HG02840 (cell line): Measurements from ENCODE around the gene VAPB.

Experiments used
- ATAC-seq: cut with Tn5 transposase; IDR thresholded peaks from one replicate; pipeline ENCODE4 v1.9.1; 2021; ENCODE audit warnings: mild to moderate bottlenecking, moderate library complexity, moderate number of reproducible peaks; ENCODE audit not compliant: unreplicated experiment, low FRiP score

Gene VAPB

DNA sequence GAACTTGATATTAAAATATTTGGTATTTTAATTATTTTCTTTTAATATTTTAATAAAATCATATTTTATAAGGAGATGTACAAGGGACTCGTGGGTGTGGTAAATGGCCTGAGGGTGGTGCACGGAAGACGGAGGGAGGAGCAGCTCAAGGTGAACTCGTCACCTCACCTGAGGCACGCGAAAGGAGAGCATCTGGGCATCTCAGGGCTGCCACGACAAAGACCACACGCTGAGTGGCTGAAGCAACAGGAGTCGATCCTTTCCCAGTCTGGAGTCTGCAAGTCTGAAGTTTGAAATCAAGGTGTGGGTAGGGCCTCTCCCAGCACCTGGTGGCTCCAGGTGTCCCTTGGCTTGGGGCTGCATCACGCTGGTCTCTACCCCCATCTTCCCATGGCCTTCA is 86.4 kb downstream of the VAPB start:
- ATAC-seq, result no peak

DNA sequence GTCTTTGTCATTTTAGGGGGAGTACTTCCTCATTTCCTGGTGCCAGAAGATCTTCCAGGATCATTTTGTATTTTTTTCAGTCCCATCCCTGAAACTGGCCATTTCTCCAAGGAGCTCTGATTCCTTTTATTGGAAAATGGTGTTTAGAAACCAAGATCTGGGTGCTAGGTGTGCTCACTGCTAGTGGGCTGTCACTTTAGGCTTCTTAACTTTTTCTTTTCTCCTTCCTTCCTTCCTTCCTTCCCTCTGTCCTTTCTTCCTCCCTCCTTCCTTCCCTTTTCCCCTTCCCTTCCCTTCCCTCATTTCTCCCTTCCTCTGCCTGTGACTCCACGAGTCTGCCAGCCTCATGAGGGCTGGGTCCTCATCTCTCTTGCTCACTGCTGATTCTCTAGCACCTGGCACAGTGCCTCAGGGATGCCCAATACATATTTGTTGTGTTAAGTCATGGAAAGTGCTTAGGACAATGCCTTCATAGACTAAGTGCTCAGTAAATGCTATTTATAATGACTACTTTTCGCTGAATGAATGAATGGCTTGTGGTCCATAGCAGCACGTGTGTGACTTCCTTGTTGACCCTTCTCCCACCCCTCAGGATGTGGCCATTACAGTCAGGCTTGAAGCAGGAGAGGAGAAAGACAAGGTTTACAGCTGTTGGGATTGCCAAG is 89.2 kb downstream of the VAPB start:
- ATAC-seq, result no peak

DNA sequence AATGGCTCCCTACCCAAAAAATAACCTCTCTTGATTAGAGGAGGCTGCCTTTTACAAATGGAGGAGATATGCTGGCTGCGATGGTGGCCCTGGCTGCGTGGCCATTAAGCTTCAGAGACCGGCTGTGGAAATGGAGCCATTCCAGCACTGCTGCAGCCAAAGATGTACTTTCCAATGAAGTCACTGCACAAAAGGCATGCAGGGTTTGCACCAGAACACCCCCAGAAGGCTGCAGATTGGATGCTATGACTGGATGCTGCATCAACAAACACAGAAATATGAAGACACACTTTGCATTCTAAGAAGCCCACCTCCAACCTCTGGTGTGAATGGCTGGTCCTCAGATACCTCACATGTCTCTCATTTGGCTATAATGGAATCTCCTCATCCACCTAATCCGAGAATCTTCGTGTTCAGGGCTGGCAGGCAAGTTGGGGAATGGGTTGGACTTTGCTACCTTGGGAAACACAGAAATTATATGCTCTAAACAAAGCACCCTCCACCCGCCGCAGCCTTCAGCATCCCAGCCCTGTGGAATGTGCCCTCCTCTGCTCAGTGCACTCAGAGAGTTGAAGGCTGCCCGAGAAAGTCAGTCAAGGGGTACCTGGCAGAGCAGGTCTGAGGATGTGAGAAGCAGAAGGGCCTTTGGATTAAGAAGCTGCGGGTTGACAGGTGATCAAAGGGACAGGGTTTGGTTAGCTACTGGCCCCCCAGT is 90.9 kb downstream of the VAPB start:
- no peak for ATAC-seq

DNA sequence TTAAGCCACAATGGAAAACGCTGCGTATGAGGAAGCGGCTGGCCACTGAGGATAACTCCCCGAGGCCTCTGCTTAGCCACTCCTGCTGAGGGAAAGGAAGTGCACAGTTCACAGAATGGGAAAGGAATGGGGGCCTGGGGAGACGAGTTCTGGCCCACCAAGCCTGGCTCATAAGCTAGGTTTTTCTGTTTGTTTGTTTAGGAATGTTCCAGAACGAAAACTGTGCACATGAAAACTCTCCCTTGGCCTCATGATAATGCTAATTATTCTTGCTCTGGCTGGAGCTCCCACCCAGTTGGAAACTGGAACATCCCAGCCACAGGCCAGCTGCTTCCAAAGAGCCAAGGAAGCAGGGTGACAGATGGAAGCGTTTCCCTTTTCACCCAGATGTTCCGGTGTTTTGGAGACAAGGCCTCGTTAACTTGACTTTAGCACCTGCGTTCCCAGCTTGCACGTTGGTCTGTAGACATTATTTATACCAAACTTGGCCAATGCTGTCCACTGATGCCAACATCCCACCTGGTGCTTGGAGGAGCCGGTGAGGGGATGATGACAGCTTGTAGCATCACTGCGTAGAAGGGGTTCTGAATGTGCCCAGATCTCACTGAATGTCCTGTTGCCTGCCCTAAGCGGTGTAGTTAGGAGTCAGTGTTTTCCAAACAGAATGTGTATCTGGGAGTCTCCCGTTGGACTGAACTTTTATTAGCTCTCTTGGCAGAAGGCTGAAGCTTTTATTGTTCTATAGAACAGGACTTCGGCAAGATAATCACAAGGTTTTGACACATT is 91.7 kb downstream of the VAPB start:
- no peak for ATAC-seq

DNA sequence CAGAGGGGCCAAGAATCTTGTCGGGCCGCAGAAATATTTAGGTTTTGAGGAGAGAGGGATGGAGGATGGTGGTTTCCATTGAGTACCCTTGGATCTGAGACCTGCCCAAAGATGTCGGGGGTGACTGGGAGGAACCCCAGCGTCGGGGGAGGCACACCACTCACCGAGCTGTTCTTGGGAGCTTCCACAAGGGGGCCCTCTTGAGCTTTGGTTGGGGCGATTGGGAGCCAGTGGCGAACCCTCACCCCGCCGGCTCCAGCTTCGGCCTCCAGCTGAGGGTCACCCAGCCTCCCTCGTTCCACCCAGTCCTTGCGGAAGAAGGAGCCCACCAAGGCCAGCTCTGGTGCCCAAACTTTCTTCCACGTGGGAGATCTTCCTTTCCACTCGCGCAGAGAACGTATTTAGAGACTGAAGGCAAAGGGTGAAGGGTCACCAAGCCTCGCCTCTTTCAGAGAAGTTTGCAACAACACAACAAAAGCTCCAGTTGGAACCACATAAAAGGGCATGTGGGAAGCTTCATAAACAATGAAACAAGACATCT is 92.5 kb downstream of the VAPB start:
- no peak for ATAC-seq

DNA sequence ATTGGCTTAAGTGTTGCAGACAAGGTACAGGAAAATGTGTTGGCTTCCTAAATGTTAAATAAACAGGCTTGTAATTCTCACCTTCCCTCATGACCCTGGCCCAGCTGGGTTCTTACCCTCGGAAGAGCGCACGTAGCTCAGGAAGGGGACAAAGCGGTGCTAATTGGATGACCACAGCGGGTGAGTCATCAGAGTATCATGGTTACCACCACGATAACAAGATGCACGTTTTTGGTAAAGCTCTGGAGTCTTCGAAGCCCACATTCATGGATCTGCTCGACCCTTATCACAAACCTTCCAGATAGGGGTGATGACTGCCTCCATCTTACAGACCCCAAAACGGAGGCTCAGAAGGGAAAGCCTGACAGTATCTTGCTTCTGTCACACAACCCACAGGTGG is 93.4 kb downstream of the VAPB start:
- no peak for ATAC-seq

DNA sequence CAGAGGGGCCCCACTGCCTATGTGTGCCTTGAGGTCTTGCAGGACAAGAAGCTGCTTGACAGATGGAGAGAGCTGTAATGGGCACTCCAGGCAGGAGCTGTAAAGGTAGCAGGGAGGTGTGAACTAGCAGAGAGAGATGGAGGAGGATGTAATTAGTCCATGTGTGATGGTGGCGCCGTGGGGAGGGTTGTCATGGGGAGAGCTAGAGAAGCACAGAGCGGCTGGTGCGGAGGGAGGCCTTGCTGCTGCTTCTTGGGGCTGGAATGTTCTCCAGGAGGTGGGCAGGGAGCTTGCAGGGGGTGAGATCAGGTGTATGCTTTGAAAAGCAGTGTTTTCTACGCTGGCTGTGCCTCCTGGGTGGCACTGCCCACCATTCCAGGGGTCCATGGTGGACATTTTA is 94.0 kb downstream of the VAPB start:
- no peak for ATAC-seq

GRCh38 chr20:58483470-58483869 is 94.4 kb downstream of the VAPB start:
- no peak for ATAC-seq

- no peak for ATAC-seq
Measured at GRCh38 chr20:58485393-58485792, 96.4 kb downstream of the VAPB start.

DNA sequence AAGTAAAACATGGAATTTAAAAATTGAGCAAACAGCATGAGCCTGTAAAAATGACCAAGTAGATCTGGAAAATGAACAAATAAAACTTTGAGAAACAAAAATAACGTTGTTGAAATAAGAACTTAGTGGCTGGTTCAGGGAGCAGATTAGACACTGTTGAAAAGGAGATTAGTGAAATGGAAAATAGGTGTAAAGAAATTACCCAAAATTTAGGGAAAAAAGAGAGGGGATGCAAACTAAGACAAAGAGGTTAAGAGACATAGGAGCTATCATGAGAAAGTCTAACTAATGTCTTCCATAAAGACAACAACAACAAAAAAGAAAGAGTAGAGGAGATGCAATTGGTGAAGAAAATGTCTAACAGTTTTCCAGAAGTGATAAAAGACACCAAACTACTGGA is 97.2 kb downstream of the VAPB start:
- ATAC-seq, result no peak

GRCh38 chr20:58492074-58492718 is 103.2 kb downstream of the VAPB start:
- no peak for ATAC-seq

- ATAC-seq, result no peak
Measured at GRCh38 chr20:58492795-58493524, 103.9 kb downstream of the VAPB start.

- no peak for ATAC-seq
Measured at GRCh38 chr20:58494923-58495622, 106.0 kb downstream of the VAPB start.

GRCh38 chr20:58495623-58496428 is 106.8 kb downstream of the VAPB start:
- ATAC-seq, result no peak

DNA sequence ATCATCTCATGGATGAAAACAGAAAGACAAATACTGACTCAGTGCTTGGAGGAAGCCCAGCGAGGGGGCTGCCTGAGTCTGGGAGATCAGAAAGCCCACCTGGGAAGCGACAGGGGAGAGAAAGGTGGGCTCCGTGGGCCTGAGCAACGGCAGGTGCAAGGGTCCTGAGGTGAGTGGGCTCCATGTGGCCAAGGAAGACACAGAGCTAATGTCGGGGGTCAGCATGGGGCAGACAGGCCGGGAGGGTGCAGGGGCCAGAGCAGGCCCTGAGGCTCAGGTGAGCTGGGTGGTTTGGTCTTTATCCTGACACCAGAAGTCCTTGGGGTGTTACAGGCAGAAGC is 107.4 kb downstream of the VAPB start:
- ATAC-seq, result no peak

- ATAC-seq, result no peak
Measured at GRCh38 chr20:58497076-58497641, 108.1 kb downstream of the VAPB start.

- ATAC-seq, result no peak
Measured at GRCh38 chr20:58497724-58498469, 108.9 kb downstream of the VAPB start.
